Left lobe of liver (tissue), 2 donors: Measurements from ENCODE around the gene BICD1. TPM values are rescaled to one million over a fixed set of nuclear protein-coding genes. Genes with fewer than 3 reads are reported as not detected.

Experiments used
- ATAC-seq: fragments of 200-7000 bp; cut with Tn5 transposase; one replicate; pipeline ENCODE4 v1.9.1; 2020; ENCODE audit warnings: mild to moderate bottlenecking, moderate library complexity
- DNase-seq: peaks from one replicate; pipeline ENCODE4 v3.0.0-alpha.2; 2020; ENCODE audit warnings: low spot score
- total RNA-seq: library from RNA; stranded (reverse); gene quantifications from one replicate; pipeline ENCODE4 v1.2.1, GENCODE V29; 2021
- donor health status: DM: no; HTN: no; CAD: no; lungs with moderate emphysema.
- donor health status: DM: no; HTN: yes; CAD: no.

BICD1 gene
- total RNA-seq, 1 donor from 2014 or later: 0.91 TPM

DNA sequence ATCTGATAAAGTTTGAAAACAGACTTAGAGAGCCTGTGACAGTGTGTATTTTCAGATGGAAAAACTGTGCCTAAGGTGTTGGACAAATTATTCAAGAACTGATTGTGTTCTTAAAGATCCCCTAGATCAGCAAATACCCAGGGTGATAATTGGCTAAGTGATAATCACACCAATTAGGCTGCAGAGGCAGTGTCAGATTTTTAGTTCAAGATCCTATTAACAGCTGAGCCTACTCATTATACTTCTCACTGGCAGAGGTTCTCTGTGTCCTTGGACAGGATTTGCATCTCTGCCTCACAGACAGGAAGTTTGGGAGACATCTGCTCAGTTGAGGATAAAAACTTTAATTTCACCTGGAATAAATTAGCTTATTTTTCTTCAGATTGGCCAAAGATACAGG, 288.4 kb downstream of the BICD1 start:
- no peak for DNase-seq
- ATAC-seq: no peak

DNA sequence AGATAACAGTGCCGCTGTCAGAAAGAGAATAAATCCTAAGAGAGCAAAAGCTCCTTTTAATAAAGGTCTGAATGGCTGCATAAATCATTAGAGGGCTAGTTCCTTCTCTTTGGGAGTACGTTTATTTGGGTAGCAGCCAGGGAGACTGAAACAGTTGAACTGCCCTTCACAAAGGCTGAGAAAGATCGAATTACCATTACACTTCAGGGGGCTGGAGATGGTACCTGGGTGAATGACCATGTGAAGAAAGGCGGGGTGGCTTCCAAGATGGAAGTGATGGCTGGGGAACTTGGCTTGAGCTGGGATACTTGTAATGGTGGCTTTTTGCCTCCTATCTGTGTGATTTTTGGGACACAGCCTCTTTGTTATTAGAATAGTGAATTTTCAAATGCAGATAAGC, 291.0 kb downstream of the BICD1 start:
- ATAC-seq (no peak), DNase-seq (no peak)

DNA sequence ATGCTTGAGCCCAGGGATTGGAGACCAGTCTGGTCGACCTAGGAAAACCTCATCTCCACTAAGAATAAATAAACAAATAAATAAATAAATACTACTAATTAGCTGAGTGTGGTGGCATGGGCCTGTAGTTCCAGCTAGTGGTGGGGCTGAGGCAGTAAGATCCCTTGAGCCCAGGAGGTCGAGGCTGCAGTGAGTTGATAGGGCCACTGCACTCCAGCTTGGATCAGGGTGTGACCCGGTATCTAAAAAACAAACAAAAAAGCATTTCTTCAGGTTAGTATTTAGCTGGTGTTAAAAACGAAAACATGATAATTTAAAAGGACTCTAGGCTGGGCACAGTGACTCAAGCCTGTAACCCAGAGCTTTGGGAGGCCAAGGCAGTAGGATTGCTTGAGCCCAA, 291.5 kb downstream of the BICD1 start:
- ATAC-seq: no peak

DNA sequence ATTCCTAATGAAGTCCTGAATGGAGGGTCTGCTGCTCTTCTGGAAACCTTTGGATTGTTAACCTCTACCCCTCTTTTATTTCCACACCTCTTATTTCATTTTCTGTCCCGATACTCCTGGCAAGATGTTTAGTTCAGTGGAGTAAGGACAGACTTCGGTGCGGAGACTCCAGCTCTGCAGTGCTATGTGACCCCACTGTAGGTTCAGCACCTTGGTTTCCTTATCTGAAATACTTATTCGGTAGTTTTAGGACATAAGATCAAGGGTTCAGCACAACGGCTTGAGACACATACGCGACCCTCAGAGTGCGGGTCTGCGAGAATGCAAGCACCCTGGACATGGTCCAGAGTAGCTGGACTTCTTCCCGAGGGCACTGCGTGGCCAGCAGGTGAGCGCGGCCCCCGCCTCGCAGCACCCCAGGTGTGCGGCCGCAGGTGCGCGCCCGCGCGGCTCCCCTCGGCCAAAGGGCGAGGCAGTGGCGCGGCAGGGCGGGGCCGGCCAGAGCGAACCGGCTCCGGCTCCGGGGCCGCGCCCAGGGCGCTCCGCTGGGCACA, 292.2 kb downstream of the BICD1 start:
- DNase-seq (no peak), ATAC-seq (no peak)

More for the DNA sequence above, 291.5 kb downstream of the BICD1 start:
- no peak for DNase-seq

DNA sequence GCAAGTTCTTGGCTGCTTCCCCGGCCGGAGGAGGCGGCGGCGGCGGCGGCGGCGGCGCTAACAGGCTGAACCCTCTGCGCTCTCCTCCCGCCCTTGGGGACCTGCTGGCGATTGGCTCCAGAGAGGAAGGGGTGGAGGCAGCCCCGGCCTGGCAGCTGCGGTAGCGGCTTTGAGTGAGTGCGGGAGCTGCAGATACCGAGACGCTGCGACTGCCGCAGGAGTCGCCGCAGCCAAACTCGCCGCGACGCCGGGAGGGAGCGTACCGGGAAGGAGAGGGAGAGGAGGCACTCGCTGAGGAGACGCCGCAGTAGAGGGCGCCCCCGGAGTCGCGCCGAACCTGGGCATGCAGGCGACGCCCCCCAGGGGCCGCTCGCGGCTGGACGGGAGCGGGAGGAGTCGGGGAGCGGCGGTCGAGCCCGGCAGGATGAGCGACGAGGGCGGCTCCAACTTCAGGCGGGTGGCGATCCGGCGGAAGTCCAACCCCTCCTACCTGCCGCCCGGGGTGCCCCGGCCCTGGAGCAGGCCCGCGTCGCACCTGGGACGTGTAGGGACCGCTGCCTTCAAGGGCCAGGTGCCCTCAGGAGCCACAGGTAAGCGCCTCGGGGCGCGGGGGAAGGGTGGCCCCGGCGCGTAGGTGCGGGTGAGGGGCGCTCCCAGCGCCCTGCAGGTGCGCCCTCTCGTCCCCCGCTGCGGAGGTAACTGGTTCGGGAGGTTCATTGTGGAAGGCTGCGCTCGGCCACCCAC, 292.9 kb downstream of the BICD1 start, which contains the start of gene FGD4:
FGD4 (plus strand) TSS at position 189 of the 744 bp plus-strand sequence.
- DNase-seq: peak; percentile 97
- ATAC-seq: peak; percentile 93

DNA sequence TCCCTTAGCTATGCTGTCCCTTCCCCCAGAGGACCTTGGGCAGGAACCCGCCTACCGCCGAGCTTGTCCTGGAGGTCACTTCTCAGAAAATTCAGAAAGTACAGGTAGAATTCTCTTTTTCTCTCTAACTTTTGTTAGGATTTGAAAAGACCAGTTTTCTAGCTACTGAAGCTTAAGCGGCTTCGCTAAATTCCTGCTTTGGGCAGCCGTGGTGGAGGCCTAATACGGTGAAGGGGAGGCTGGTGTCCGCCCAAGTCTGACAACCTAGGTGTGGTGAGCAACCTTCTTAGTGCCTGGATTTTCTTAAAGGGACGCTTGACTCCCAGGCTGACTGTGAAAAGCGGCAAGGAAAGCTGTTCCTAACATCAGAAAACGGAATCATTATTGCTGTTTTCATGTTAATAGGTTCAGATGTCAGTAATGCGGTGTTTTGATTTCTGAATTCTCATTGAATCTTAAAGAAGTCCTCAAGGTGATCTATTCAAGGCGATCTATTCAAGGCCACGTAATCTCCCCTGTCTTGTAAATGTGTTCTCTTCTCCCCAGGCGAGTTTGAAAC, 293.5 kb downstream of the BICD1 start:
- DNase-seq (no peak), ATAC-seq (peak; percentile 24)

DNA sequence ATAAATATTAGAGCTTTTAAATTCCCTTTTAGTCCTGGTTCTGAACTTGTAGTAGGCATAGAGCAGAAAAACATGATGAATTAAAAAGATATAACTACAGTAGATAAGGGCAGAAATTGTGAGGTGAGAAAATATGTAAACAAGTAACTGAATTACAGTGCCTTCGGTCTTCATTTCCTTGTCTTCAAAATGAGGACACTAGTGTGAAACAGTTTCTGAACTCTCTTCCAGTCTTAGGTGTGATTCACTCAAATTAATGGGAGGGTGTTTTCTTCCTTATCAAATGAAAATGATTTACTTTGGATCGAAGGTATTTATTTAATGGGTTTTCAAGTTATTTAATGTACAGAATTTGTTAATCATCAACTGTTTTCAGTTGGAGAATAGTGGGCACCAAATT, 294.2 kb downstream of the BICD1 start:
- ATAC-seq: no peak

DNA sequence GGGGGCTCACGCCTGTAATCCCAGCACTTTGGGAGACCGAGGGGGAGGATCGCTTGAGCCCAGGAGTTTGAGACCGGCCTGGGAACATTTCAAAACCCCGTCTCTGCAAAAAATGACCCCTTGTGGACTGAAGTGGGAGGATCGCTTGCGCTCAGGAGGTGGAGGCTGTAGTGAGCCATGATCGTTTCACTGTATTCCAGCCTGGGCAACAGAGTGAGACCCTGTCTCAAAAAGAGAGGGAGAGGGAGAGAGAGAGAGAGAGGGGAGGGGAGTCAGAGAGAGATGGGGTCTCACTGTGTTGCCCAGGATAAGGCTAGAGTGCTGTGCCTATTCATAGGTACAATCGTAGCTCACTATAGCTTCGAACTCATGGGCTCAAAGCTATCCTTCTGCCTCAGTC, 295.5 kb downstream of the BICD1 start:
- DNase-seq (no peak), ATAC-seq (no peak)

More for the DNA sequence above, 294.2 kb downstream of the BICD1 start:
- DNase-seq: no peak

DNA sequence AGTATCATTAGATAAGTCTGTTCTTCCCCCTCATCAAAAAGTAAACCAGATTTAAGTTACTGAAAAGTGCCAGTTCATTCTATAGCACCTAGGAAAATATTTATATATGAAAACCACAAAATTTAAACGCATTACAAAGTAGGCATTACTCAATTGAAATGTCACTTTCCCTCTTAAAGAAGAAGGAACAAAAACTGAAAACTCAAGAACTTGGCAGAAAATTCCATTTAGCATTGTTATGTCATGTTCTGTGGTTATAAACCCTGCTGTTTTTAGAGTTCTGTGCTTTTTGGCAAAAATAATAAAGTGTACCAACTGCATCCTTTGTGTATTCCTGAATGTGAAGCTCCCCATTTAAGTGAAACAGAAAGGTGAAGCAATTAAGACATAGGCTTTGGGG, 296.3 kb downstream of the BICD1 start:
- ATAC-seq (no peak), DNase-seq (no peak)

DNA sequence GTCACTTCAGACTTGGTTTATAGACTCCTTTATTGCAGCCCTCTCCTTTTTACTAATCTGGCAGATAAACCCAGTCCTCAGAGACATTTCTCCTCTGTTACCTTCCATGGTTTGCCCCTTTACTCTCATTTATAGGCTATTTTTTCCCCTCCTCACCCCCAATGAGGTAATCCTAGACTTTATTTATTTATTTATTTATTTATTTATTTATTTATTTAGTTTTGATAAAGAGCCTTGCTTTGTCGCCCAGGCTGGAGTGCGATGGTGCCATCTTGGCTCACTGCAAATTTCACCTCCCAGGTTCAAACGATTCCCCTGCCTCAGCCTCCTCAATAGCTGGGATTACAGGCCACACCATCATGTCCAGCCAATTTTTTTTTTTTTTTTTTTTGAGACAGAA, 301.1 kb downstream of the BICD1 start:
- DNase-seq (no peak), ATAC-seq (no peak)

DNA sequence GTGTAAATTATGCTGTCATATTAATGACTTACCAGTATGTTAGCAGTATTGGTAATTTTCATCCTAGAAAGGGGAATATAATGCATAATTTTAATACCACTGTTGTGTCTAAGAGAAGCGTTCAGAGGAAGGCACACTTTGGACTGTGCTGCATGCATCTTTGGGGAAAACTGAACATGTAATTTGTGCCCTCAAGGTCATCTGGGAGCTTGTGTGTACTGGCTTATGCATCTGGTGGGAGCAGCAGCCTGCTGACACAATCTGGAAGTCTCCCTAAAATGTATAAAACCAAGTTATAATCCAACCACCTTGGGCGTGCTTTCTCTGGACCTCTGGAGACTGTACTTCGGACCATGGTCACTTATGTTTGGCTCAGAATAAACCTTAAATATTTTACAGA, 306.8 kb downstream of the BICD1 start:
- ATAC-seq (peak; percentile 57), DNase-seq (no peak)

DNA sequence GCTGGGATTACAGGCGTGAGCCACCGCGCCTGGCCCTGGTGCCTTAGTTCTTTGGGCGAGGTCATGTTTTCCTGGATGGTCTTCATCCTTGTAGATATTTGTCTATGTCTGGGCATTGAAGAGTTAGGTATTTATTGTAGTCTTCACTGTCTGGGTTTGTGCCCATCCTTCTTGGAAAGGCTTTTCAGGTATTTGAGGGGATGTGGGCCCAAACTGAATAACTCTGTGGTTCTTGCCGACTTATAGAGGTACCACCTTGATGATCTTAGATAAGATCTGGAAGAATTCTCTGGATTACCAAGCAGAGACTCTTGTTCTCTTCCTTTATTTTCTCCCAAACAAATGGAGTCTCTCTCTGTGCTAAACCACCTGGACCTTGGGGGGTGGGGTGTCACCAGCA, 311.6 kb downstream of the BICD1 start:
- no peak for DNase-seq
- no peak for ATAC-seq

DNA sequence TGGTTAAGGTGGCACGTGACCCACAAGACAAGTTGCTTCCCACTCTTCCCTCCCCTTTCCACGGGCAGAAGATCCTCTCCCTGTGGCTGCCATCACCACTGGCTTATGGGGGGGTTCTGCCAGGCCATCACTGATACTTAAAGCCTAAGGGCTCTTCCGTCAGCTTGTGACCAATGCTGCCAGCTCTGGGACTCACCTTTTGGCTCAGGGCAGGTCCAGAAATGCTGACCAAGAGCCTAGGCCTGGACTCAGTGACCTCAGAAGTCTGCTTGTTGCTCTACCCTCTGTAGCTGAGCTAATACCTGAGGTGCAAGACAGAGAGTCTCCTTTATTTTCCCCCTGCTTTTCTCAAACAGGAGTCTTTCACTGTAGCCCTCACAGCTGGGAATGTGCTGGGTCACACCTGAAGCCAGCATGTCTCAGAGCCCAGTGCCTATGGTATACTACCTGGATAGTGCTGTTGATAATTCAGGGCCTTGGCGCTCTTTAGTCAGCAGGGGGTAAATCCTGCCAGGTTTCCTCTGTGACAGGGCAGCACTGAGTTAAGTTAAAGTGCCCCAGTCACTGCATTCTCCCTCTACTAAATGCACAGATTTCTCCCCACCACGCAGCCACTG, 312.4 kb downstream of the BICD1 start:
- peak; percentile 77 for ATAC-seq
- DNase-seq: no peak

DNA sequence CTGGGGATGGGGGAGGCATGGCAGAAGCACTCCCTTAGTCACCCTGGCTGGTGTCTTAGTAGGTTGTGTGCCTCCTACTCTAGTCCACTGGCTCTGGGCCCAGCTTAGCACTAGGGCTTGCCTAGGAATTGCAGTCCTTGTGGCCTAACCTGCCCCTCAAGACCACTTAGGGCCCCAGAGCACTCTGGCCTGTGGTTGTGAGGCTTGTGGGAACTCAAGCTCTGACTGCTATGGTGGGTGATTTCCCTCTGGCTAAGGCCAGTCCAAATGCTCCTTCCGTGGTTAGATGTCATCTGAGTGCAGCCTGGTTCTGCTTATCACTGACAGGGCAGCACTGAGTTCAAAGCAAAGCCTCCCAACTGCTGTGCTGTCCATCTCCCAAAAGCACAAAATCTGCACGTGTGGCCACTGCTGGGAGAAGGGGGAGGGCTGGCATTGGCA, 312.9 kb downstream of the BICD1 start:
- DNase-seq (no peak), ATAC-seq (peak; percentile 68)

DNA sequence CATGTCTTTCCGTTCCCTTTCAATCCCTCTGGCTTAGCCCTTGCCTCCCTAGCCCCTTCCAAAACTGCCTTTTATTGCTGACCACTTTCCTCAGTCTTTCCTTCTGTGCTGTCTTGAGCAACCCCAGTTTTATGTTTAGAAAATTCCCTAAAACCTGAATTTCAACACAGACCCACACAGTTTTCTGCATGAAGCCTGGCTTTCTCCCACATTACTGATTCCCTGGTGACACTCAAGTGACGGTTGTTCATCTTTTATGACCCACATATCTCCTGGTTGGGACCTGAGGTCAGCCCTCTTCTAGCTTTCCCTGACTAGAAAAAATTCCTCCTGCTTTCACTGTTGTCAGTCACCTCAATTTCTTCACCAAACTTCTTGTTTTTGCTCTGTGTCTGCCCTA, 313.7 kb downstream of the BICD1 start:
- no peak for ATAC-seq
- no peak for DNase-seq

DNA sequence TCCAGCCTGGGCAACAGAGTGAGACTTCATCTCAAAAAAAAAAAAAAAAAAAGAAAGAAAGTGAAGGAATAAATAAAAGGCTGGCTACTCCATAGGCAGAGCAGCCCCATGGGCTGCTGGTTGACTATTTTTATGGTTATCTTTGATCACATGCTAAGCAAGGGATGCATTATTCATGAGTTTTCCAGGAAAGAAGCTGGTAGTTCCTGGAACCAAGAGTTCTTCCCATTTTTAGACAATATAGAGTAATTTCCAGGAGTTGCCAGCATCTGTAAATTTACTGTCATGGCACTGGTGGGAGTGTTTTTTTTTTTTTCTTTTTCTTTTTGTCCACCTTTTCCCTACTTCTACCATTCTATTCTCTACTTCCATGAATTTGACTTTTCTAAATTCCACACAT, 316.9 kb downstream of the BICD1 start:
- DNase-seq: no peak
- no peak for ATAC-seq

DNA sequence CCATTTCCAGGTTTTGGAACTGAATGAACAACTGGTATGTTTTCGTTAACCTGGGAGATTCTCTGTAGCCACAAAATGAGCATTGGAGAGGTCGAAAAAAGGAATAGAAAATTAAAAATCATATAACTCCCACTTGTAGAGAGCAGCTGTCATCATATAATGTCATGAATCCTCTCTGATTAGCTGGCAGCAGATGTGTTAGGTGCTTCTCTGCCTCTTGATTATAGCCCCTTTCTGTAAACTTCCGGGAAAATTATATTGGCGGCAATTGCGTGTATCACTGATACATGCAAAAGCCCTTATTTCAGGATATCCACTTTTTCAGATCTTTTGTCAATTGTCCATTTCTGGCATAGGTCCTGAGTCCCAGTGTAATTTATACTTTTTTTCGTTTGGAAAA, 324.4 kb downstream of the BICD1 start:
- no peak for ATAC-seq
- no peak for DNase-seq

Other genes with a start within 250 kb of the BICD1 start
- gene RESF1, start 147.4 kb upstream of the BICD1 start, total RNA-seq: 27.3 TPM